HG03378 (cell line): ENCODE data around the gene CLIC4.
"Not testable (repeated sequence)": the region's sequence is repeated elsewhere in the genome, so short reads cannot be mapped to it uniquely, and the experiment has no call there.

Experiments
- ATAC-seq: cut with Tn5 transposase; IDR thresholded peaks from one replicate; pipeline ENCODE4 v1.9.1; 2021; ENCODE audit warnings: mild to moderate bottlenecking, moderate library complexity; ENCODE audit not compliant: unreplicated experiment

The CLIC4 gene

GRCh38 chr1:24743404-24744211 is 1.6 kb upstream of the CLIC4 start:
- ATAC-seq: no peak

- ATAC-seq: no peak
These were observed 615 bp downstream of the CLIC4 start for GRCh38 chr1:24745711-24746413.

GRCh38 chr1:24748191-24749121 is 3.2 kb downstream of the CLIC4 start:
- ATAC-seq: no peak

GRCh38 chr1:24749252-24749651 is 4.0 kb downstream of the CLIC4 start:
- no peak for ATAC-seq

GRCh38 chr1:24749886-24750285 is 4.6 kb downstream of the CLIC4 start:
- no peak for ATAC-seq

GRCh38 chr1:24751833-24752232 is 6.6 kb downstream of the CLIC4 start:
- ATAC-seq: no peak

GRCh38 chr1:24752305-24752704 is 7.1 kb downstream of the CLIC4 start:
- no peak for ATAC-seq

GRCh38 chr1:24754229-24754628 is 9.0 kb downstream of the CLIC4 start:
- no peak for ATAC-seq

GRCh38 chr1:24755323-24755722 is 10.1 kb downstream of the CLIC4 start:
- not testable (repeated sequence) for ATAC-seq

GRCh38 chr1:24756395-24756794 is 11.1 kb downstream of the CLIC4 start:
- ATAC-seq: no peak

- ATAC-seq: no peak
These were observed 14.2 kb downstream of the CLIC4 start for GRCh38 chr1:24759492-24759891.

GRCh38 chr1:24761582-24761981 is 16.3 kb downstream of the CLIC4 start:
- no peak for ATAC-seq

GRCh38 chr1:24762133-24762676 is 17.0 kb downstream of the CLIC4 start:
- no peak for ATAC-seq

GRCh38 chr1:24763671-24764070 is 18.4 kb downstream of the CLIC4 start:
- no peak for ATAC-seq

- no peak for ATAC-seq
These were observed 19.2 kb downstream of the CLIC4 start for GRCh38 chr1:24764439-24764838.

GRCh38 chr1:24764848-24765247 is 19.6 kb downstream of the CLIC4 start:
- ATAC-seq: no peak

- ATAC-seq: no peak
These were observed 20.2 kb downstream of the CLIC4 start for GRCh38 chr1:24765308-24765988.

- no peak for ATAC-seq
These were observed 22.1 kb downstream of the CLIC4 start for GRCh38 chr1:24767351-24767750.

- no peak for ATAC-seq
These were observed 23.8 kb downstream of the CLIC4 start for GRCh38 chr1:24768873-24769605.
